ENCODE measurements around the gene TSSK6. TPM values are rescaled to one million over a fixed set of nuclear protein-coding genes. Genes with fewer than 3 reads are reported as not detected.

Gene TSSK6
- total and polyA plus RNA-seq, 3 donors from 2014 or later: 117 to 722 (median 125) TPM

GRCh38 chr19:19547674-19548336 lies 32.5 kb upstream of the TSSK6 start:
- Histone ChIP-seq H3K4me1 (no peaks in the 10 kb centered on the region), H3K9me3 (no peaks in the 10 kb centered on the region), H3K36me3 (ENCODE audit: low read depth, missing control alignments) (no peaks in the 10 kb centered on the region), H3K27me3 (no peaks in the 10 kb centered on the region), H3K27ac (no peak overlapping the region), H3K4me3 (no peak overlapping the region)
- TF ChIP-seq POLR2A (IDR thresholded peaks at IDR 0.05) (no peak), CTCF (IDR thresholded peaks at IDR 0.05) (no peak)
- DNase-seq: no peak
- WGBS, 2 donors: 73 to 90% methylated on average over 7 to 15 of the region's 15 CpGs
- intact Hi-C loops (cut with DNase I; ENCODE audit: low total_unique reads): no loop called here

- Histone ChIP-seq H3K4me1 (no peaks in the 10 kb centered on the region), H3K27me3 (no peaks in the 10 kb centered on the region), H3K9me3 (no peaks in the 10 kb centered on the region), H3K27ac (no peak overlapping the region), H3K4me3 (no peak overlapping the region), H3K36me3 (ENCODE audit: low read depth, missing control alignments) (no peaks in the 10 kb centered on the region)
- intact Hi-C loops (cut with DNase I; ENCODE audit: low total_unique reads): no loop called here
- WGBS, 2 donors: 63 to 67% methylated on average over 5 to 17 of the region's 19 CpGs
- no peak for DNase-seq
- no peak for TF ChIP-seq CTCF (IDR thresholded peaks at IDR 0.05)
- TF ChIP-seq POLR2A (IDR thresholded peaks at IDR 0.05): no peak
These were observed 31.4 kb upstream of the TSSK6 start for GRCh38 chr19:19546751-19547162.

GRCh38 chr19:19545707-19546106 lies 30.4 kb upstream of the TSSK6 start:
- 93 to 100% methylated on average over 5 to 23 of the region's 23 CpGs for WGBS, 2 donors
- DNase-seq: no peak
- TF ChIP-seq POLR2A (IDR thresholded peaks at IDR 0.05): no peak
- no peak for TF ChIP-seq CTCF (IDR thresholded peaks at IDR 0.05)
- Histone ChIP-seq H3K27ac (no peak overlapping the region), H3K9me3 (no peaks in the 10 kb centered on the region), H3K27me3 (no peaks in the 10 kb centered on the region), H3K36me3 (ENCODE audit: low read depth, missing control alignments) (no peaks in the 10 kb centered on the region), H3K4me3 (no peak overlapping the region), H3K4me1 (no peaks in the 10 kb centered on the region)
- intact Hi-C loops (cut with DNase I; ENCODE audit: low total_unique reads): no loop called here

GRCh38 chr19:19544954-19545591 lies 29.7 kb upstream of the TSSK6 start:
- Histone ChIP-seq H3K9me3 (no peaks in the 10 kb centered on the region), H3K36me3 (ENCODE audit: low read depth, missing control alignments) (no peaks in the 10 kb centered on the region), H3K27ac (no peak overlapping the region), H3K4me3 (peak overlapping the region; percentile 4 to 26), H3K4me1 (no peaks in the 10 kb centered on the region), H3K27me3 (no peaks in the 10 kb centered on the region)
- WGBS, 2 donors: 53 to 76% methylated on average over 3 to 51 of the region's 53 CpGs
- intact Hi-C loops (cut with DNase I; ENCODE audit: low total_unique reads): no loop called here
- DNase-seq: no peak
- no peak for TF ChIP-seq POLR2A (IDR thresholded peaks at IDR 0.05)
- no peak for TF ChIP-seq CTCF (IDR thresholded peaks at IDR 0.05)

All from testis (tissue), 3 donors.